Loucy (cell line): Measurements from ENCODE around the gene EPYC.

Experiments used
- H2AFZ ChIP-seq: fragments of 200-600 bp; sonication (generic); 2 replicates; pipeline ENCODE4 v1.6.0; 2016; ENCODE audit warnings: antibody characterized with exemption, mild to moderate bottlenecking, low read length, moderate library complexity
- H3F3A ChIP-seq: fragments of 200-600 bp; 2 replicates; pipeline ENCODE4 v1.6.0; 2016; ENCODE audit warnings: antibody characterized with exemption, low read depth, mild to moderate bottlenecking
- H3K27me3 ChIP-seq: fragments of 200-600 bp; sonication (generic); 2 replicates; pipeline ENCODE4 v1.6.1; 2014; ENCODE audit warnings: low read length, mild to moderate bottlenecking; ENCODE audit not compliant: insufficient read depth, poor library complexity, severe bottlenecking
- H3K36me3 ChIP-seq: fragments of 200-600 bp; sonication (generic); 2 replicates; pipeline ENCODE4 v1.6.1; 2016; ENCODE audit warnings: low read length; ENCODE audit not compliant: insufficient read depth
- H3K4me1 ChIP-seq: fragments of 200-600 bp; sonication (generic); 2 replicates; pipeline ENCODE4 v1.5.1; 2014; ENCODE audit warnings: low read length, mild to moderate bottlenecking; ENCODE audit not compliant: insufficient read depth, poor library complexity, severe bottlenecking
- H3K4me2 ChIP-seq: fragments of 200-600 bp; sonication (generic); 2 replicates; pipeline ENCODE4 v1.6.0; 2014; ENCODE audit warnings: antibody characterized with exemption, low read length, low read depth, mild to moderate bottlenecking; ENCODE audit not compliant: poor library complexity, severe bottlenecking
- H3K4me3 ChIP-seq: fragments of 200-600 bp; sonication (generic); 2 replicates; pipeline ENCODE4 v1.5.1; 2014; ENCODE audit warnings: low read length, mild to moderate bottlenecking, mixed read lengths; ENCODE audit not compliant: poor library complexity, severe bottlenecking
- H3K79me2 ChIP-seq: fragments of 200-600 bp; sonication (generic); 2 replicates; pipeline ENCODE4 v1.6.1; 2014; ENCODE audit warnings: low read length; ENCODE audit not compliant: insufficient read depth
- H3K9ac ChIP-seq: fragments of 200-600 bp; sonication (generic); 2 replicates; pipeline ENCODE4 v1.6.0; 2014; ENCODE audit warnings: mild to moderate bottlenecking, low read depth, low read length, moderate library complexity; ENCODE audit not compliant: poor library complexity, severe bottlenecking
- H3K9me2 ChIP-seq: fragments of 200-600 bp; sonication (generic); replicated peaks from 2 replicates; pipeline ENCODE4 v1.6.1; 2016; ENCODE audit warnings: low read depth, low read length, mixed read lengths
- H3K9me3 ChIP-seq: fragments of 200-600 bp; sonication (generic); 2 replicates; pipeline ENCODE4 v1.6.1; 2014; ENCODE audit warnings: mild to moderate bottlenecking, antibody characterized with exemption, low read length, low read depth; ENCODE audit not compliant: insufficient read depth
- H4K20me1 ChIP-seq: fragments of 200-600 bp; sonication (generic); 2 replicates; pipeline ENCODE4 v1.6.0; 2014; ENCODE audit warnings: antibody characterized with exemption, low read length, mild to moderate bottlenecking; ENCODE audit not compliant: insufficient read depth, poor library complexity, severe bottlenecking
- CTCF ChIP-seq: fragments of 200-600 bp; sonication (generic); conservative IDR thresholded peaks from 2 replicates; pipeline ENCODE4 v1.5.1; 2014; ENCODE audit warnings: mild to moderate bottlenecking, antibody characterized with exemption, low read length
- EZH2phosphoT487 ChIP-seq: fragments of 200-600 bp; IDR thresholded peaks from 2 replicates; pipeline ENCODE4 v1.6.1; 2018; ENCODE audit warnings: antibody characterized with exemption, mild to moderate bottlenecking, moderate library complexity, borderline replicate concordance

EPYC gene

DNA sequence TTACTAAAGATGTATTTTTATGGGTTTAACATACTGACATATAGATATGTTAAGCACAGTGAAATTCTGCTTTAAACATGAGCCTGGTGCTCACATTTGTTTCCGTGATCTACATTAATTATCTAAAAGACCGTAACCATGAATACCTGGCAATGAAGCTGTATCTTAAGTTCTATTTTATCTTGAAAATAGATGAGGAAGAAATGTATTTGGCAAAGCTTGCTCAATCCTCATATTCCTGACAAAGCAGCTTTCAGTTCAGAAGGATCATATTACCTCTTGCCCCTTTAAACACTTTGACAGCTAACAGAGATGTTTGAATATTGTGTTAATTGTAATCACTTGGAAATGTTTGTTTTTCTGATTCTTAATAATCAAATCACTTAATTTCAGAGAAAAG is 9.8 kb downstream of the EPYC start:
- no peak overlapping the region for H3K4me3 ChIP-seq
- no peaks in the 10 kb centered on the region for H3F3A ChIP-seq
- TF ChIP-seq EZH2phosphoT487 (no peak), CTCF (no peak)
- no peaks in the 10 kb centered on the region for H3K27me3 ChIP-seq
- no peak overlapping the region for H3K9ac ChIP-seq
- H3K36me3 ChIP-seq, result no peaks in the 10 kb centered on the region
- H4K20me1 ChIP-seq, result no peaks in the 10 kb centered on the region
- H3K79me2 ChIP-seq, result no peaks in the 10 kb centered on the region
- no peaks in the 10 kb centered on the region for H3K9me2 ChIP-seq
- H3K4me1 ChIP-seq, result no peaks in the 10 kb centered on the region
- H2AFZ ChIP-seq, result no peak overlapping the region
- H3K4me2 ChIP-seq, result no peak overlapping the region
- H3K9me3 ChIP-seq, result no peaks in the 10 kb centered on the region

- no peaks in the 10 kb centered on the region for H3K9me2 ChIP-seq
- no peak overlapping the region for H3K4me3 ChIP-seq
- no peak overlapping the region for H3K9ac ChIP-seq
- no peaks in the 10 kb centered on the region for H4K20me1 ChIP-seq
- no peak overlapping the region for H3K4me2 ChIP-seq
- H3K4me1 ChIP-seq, result no peaks in the 10 kb centered on the region
- no peak overlapping the region for H2AFZ ChIP-seq
- no peaks in the 10 kb centered on the region for H3F3A ChIP-seq
- H3K27me3 ChIP-seq, result no peaks in the 10 kb centered on the region
- H3K79me2 ChIP-seq, result no peaks in the 10 kb centered on the region
- no peaks in the 10 kb centered on the region for H3K9me3 ChIP-seq
- H3K36me3 ChIP-seq, result no peaks in the 10 kb centered on the region
- TF ChIP-seq EZH2phosphoT487 (no peak), CTCF (no peak)
Measured at GRCh38 chr12:90991952-90992465, 12.8 kb downstream of the EPYC start.

GRCh38 chr12:90990611-90991010 is 14.2 kb downstream of the EPYC start:
- Histone ChIP-seq H3K4me3 (no peak overlapping the region), H4K20me1 (no peaks in the 10 kb centered on the region), H3K9me3 (no peaks in the 10 kb centered on the region), H3F3A (no peaks in the 10 kb centered on the region), H3K4me2 (no peak overlapping the region), H3K27me3 (no peaks in the 10 kb centered on the region), H2AFZ (no peak overlapping the region), H3K79me2 (no peaks in the 10 kb centered on the region), H3K9me2 (no peaks in the 10 kb centered on the region), H3K36me3 (no peaks in the 10 kb centered on the region), H3K9ac (no peak overlapping the region), H3K4me1 (no peaks in the 10 kb centered on the region)
- no peak for TF ChIP-seq EZH2phosphoT487
- TF ChIP-seq CTCF, result no peak
